ENCODE results near the gene CASP14.

GRCh38 chr19:15021286-15022007 lies 27.8 kb upstream of the CASP14 start:
- TF ChIP-seq, protein P1, sequence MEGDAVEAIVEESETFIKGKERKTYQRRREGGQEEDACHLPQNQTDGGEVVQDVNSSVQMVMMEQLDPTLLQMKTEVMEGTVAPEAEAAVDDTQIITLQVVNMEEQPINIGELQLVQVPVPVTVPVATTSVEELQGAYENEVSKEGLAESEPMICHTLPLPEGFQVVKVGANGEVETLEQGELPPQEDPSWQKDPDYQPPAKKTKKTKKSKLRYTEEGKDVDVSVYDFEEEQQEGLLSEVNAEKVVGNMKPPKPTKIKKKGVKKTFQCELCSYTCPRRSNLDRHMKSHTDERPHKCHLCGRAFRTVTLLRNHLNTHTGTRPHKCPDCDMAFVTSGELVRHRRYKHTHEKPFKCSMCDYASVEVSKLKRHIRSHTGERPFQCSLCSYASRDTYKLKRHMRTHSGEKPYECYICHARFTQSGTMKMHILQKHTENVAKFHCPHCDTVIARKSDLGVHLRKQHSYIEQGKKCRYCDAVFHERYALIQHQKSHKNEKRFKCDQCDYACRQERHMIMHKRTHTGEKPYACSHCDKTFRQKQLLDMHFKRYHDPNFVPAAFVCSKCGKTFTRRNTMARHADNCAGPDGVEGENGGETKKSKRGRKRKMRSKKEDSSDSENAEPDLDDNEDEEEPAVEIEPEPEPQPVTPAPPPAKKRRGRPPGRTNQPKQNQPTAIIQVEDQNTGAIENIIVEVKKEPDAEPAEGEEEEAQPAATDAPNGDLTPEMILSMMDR (IDR thresholded peaks at IDR 0.05) = no peak
- TF ChIP-seq POLR2A (IDR thresholded peaks at IDR 0.05) = no peak

Measured in right lobe of liver (tissue), 4 donors.